ENCODE data around the gene CDC42EP5.

DNA sequence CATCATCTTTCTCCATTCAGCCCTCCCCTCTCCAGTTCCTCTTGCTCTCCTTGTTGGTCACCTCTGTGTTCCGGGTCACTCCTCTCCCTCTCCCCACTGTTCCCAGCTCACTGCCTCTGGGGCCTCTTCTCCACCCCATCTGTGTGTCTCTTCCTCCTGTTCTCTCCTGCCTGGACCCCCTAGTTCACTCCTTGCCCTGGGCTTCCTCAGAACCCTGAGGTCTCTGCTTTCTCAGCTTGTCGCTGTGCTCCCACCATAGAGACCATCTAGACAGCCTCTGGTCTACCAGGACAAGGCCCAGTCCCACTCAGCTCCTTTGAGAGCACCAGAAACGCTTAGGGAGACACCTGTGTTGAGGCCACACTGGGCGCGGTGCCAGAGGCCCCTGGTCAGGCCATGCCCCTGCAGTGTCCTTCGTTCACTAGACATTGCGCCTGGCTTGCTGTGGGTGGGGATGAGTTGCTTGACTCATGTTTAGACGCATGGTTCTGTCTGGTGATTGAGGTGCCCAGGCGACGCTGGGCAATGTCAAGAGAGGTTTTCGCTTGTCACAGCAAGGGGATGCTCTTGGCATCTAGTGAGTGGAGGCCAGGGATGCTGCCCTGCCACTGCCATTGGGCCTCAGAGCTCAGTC lies 14.3 kb downstream of the CDC42EP5 start:
- TF ChIP-seq POLR2A (IDR thresholded peaks at IDR 0.05; ENCODE audit: low read depth, low read length) (no peak), POLR2AphosphoS5 (IDR thresholded peaks at IDR 0.05; ENCODE audit: low read depth, low read length) (no peak), TAF1 (IDR thresholded peaks at IDR 0.05; ENCODE audit: borderline replicate concordance, low read depth, low read length) (no peak)
